GM19240 (cell line): ENCODE data around the gene DLG2.
"Not testable (repeated sequence)": the region's sequence is repeated elsewhere in the genome, so short reads cannot be mapped to it uniquely, and the experiment has no call there.

Experiments
- DNase-seq: peaks from one replicate; pipeline ENCODE4 v3.0.0; 2011; ENCODE audit warnings: low spot score; ENCODE audit not compliant: insufficient read length

The DLG2 gene

GRCh38 chr11:85627332-85627997 is at the start of gene DLG2:
DLG2 (minus strand) TSS chr11:85627344.
- no peak for DNase-seq

- no peak for DNase-seq
Measured at GRCh38 chr11:85673393-85673792, 46.2 kb upstream of the DLG2 start.

GRCh38 chr11:85672105-85672902 is 45.2 kb upstream of the DLG2 start:
- DNase-seq, result no peak

GRCh38 chr11:85670949-85671663 is 44.0 kb upstream of the DLG2 start:
- not testable (repeated sequence) for DNase-seq

- DNase-seq, result no peak
Measured at GRCh38 chr11:85668157-85668556, 41.0 kb upstream of the DLG2 start.

GRCh38 chr11:85666687-85667086 is 39.5 kb upstream of the DLG2 start:
- DNase-seq, result no peak

GRCh38 chr11:85665733-85666132 is 38.6 kb upstream of the DLG2 start:
- DNase-seq, result no peak

- DNase-seq, result peak; percentile 79
Measured at GRCh38 chr11:85664615-85665481, 37.7 kb upstream of the DLG2 start, which contains the start of gene CREBZF. CREBZF (minus strand) TSS chr11:85665129; CDS start chr11:85664875, 254 bp downstream.

GRCh38 chr11:85663753-85664614 is 36.8 kb upstream of the DLG2 start:
- peak; percentile 26 for DNase-seq

GRCh38 chr11:85663080-85663752 is 36.1 kb upstream of the DLG2 start:
- no peak for DNase-seq

- DNase-seq, result no peak
Measured at GRCh38 chr11:85661972-85662664, 35.0 kb upstream of the DLG2 start.

GRCh38 chr11:85658180-85658579 is 31.0 kb upstream of the DLG2 start:
- DNase-seq, result no peak

- DNase-seq, result no peak
Measured at GRCh38 chr11:85656777-85657176, 29.6 kb upstream of the DLG2 start.

- not testable (repeated sequence) for DNase-seq
Measured at GRCh38 chr11:85654343-85654742, 27.2 kb upstream of the DLG2 start.

GRCh38 chr11:85652786-85653447 is 25.8 kb upstream of the DLG2 start:
- DNase-seq, result no peak

GRCh38 chr11:85651118-85651517 is 24.0 kb upstream of the DLG2 start:
- DNase-seq, result no peak

GRCh38 chr11:85647604-85648299 is 20.6 kb upstream of the DLG2 start, which contains the start of gene TMEM126A:
TMEM126A (plus strand) TSS chr11:85647967; CDS start chr11:85650256, 2,289 bp downstream.
- peak; percentile 54 for DNase-seq

GRCh38 chr11:85647078-85647477 is 19.9 kb upstream of the DLG2 start:
- no peak for DNase-seq
